T-helper 2 cell treated with Interferon-gamma antibody and Interleukin-4, amounts not matched to agents 5 μg/mL and 100 μg/mL, for 36 hours (primary cell): Measurements from ENCODE around the gene TPM4.

Source experiments
- DNase-seq: peaks from one replicate; pipeline ENCODE4 v3.0.0; 2021; ENCODE audit warnings: low spot score
- H3K27ac Mint-ChIP-seq: one replicate; pipeline ENCODE4 v1.8.0; 2021; ENCODE audit warnings: mild to moderate bottlenecking, mixed read lengths
- H3K27me3 Mint-ChIP-seq: one replicate; pipeline ENCODE4 v1.8.0; 2021; ENCODE audit warnings: low read depth, mixed read lengths
- H3K36me3 Mint-ChIP-seq: one replicate; pipeline ENCODE4 v1.8.0; 2021; ENCODE audit warnings: low read depth, mixed read lengths
- H3K4me1 Mint-ChIP-seq: one replicate; pipeline ENCODE4 v1.8.0; 2021; ENCODE audit warnings: low read depth, mixed read lengths
- H3K4me3 Mint-ChIP-seq: one replicate; pipeline ENCODE4 v1.8.0; 2022; ENCODE audit warnings: mild to moderate bottlenecking, moderate library complexity, mixed read lengths
- H3K9me3 Mint-ChIP-seq: one replicate; pipeline ENCODE4 v1.8.0; 2021; ENCODE audit warnings: mixed read lengths

TPM4 gene

GRCh38 chr19:16051254-16052025 is 24.9 kb upstream of the TPM4 start:
- peaks cover 7% of the 10 kb centered on the region for H3K4me1 Mint-ChIP-seq
- no peak overlapping the region for H3K27ac Mint-ChIP-seq
- H3K36me3 Mint-ChIP-seq: peaks cover 2% of the 10 kb centered on the region
- H3K27me3 Mint-ChIP-seq: peaks cover 13% of the 10 kb centered on the region
- peaks cover 8% of the 10 kb centered on the region for H3K9me3 Mint-ChIP-seq
- H3K4me3 Mint-ChIP-seq: no peak overlapping the region
- DNase-seq: peak; percentile 22

- no peak for DNase-seq
- Mint-ChIP-seq H3K27ac (no peak overlapping the region), H3K4me1 (peaks cover 7% of the 10 kb centered on the region), H3K4me3 (no peak overlapping the region), H3K9me3 (peaks cover 14% of the 10 kb centered on the region), H3K27me3 (peaks cover 19% of the 10 kb centered on the region), H3K36me3 (peaks cover 2% of the 10 kb centered on the region)
Observed at GRCh38 chr19:16052353-16052752, 23.9 kb upstream of the TPM4 start.

- Mint-ChIP-seq H3K27me3 (peaks cover 14% of the 10 kb centered on the region), H3K27ac (no peak overlapping the region), H3K36me3 (peaks cover 2% of the 10 kb centered on the region), H3K4me1 (peaks cover 7% of the 10 kb centered on the region), H3K4me3 (no peak overlapping the region), H3K9me3 (peaks cover 15% of the 10 kb centered on the region)
- no peak for DNase-seq
Observed at GRCh38 chr19:16057062-16057461, 19.2 kb upstream of the TPM4 start.

- H3K36me3 Mint-ChIP-seq: peaks cover 2% of the 10 kb centered on the region
- DNase-seq: no peak
- peaks cover 15% of the 10 kb centered on the region for H3K9me3 Mint-ChIP-seq
- peaks cover 10% of the 10 kb centered on the region for H3K27me3 Mint-ChIP-seq
- H3K27ac Mint-ChIP-seq: no peak overlapping the region
- H3K4me3 Mint-ChIP-seq: no peak overlapping the region
- H3K4me1 Mint-ChIP-seq: peaks cover 13% of the 10 kb centered on the region
Observed at GRCh38 chr19:16060294-16060693, 16.0 kb upstream of the TPM4 start.

GRCh38 chr19:16061943-16062342 is 14.4 kb upstream of the TPM4 start:
- DNase-seq: no peak
- Mint-ChIP-seq H3K9me3 (peaks cover 5% of the 10 kb centered on the region), H3K4me3 (no peak overlapping the region), H3K36me3 (no peaks in the 10 kb centered on the region), H3K27me3 (peaks cover 5% of the 10 kb centered on the region), H3K27ac (no peak overlapping the region), H3K4me1 (peaks cover 17% of the 10 kb centered on the region)

GRCh38 chr19:16062789-16063188 is 13.5 kb upstream of the TPM4 start:
- peak; percentile 52 for DNase-seq
- Mint-ChIP-seq H3K9me3 (no peaks in the 10 kb centered on the region), H3K4me3 (no peak overlapping the region), H3K4me1 (peaks cover 17% of the 10 kb centered on the region), H3K36me3 (no peaks in the 10 kb centered on the region), H3K27ac (no peak overlapping the region), H3K27me3 (no peaks in the 10 kb centered on the region)

- DNase-seq: no peak
- H3K36me3 Mint-ChIP-seq: no peaks in the 10 kb centered on the region
- peaks cover 17% of the 10 kb centered on the region for H3K4me1 Mint-ChIP-seq
- H3K27me3 Mint-ChIP-seq: no peaks in the 10 kb centered on the region
- H3K4me3 Mint-ChIP-seq: no peak overlapping the region
- H3K27ac Mint-ChIP-seq: no peak overlapping the region
- no peaks in the 10 kb centered on the region for H3K9me3 Mint-ChIP-seq
Observed at GRCh38 chr19:16064209-16064889, 11.9 kb upstream of the TPM4 start.

- Mint-ChIP-seq H3K27me3 (no peaks in the 10 kb centered on the region), H3K4me1 (peaks cover 21% of the 10 kb centered on the region), H3K36me3 (no peaks in the 10 kb centered on the region), H3K4me3 (no peak overlapping the region), H3K27ac (peak overlapping the region; percentile 67), H3K9me3 (no peaks in the 10 kb centered on the region)
- DNase-seq: no peak
Observed at GRCh38 chr19:16066611-16067104, 9.6 kb upstream of the TPM4 start.

- Mint-ChIP-seq H3K36me3 (no peaks in the 10 kb centered on the region), H3K4me1 (peaks cover 20% of the 10 kb centered on the region), H3K9me3 (no peaks in the 10 kb centered on the region), H3K4me3 (no peak overlapping the region), H3K27me3 (no peaks in the 10 kb centered on the region), H3K27ac (no peak overlapping the region)
- DNase-seq: no peak
Observed at GRCh38 chr19:16067205-16067938, 8.9 kb upstream of the TPM4 start.

GRCh38 chr19:16068696-16069259 is 7.5 kb upstream of the TPM4 start:
- Mint-ChIP-seq H3K27ac (no peak overlapping the region), H3K36me3 (no peaks in the 10 kb centered on the region), H3K4me3 (no peak overlapping the region), H3K9me3 (no peaks in the 10 kb centered on the region), H3K4me1 (peaks cover 21% of the 10 kb centered on the region), H3K27me3 (no peaks in the 10 kb centered on the region)
- DNase-seq: no peak

- Mint-ChIP-seq H3K36me3 (no peaks in the 10 kb centered on the region), H3K4me1 (peaks cover 30% of the 10 kb centered on the region), H3K27me3 (no peaks in the 10 kb centered on the region), H3K4me3 (no peak overlapping the region), H3K27ac (no peak overlapping the region), H3K9me3 (no peaks in the 10 kb centered on the region)
- no peak for DNase-seq
Observed at GRCh38 chr19:16069813-16070365, 6.4 kb upstream of the TPM4 start.

- Mint-ChIP-seq H3K36me3 (no peaks in the 10 kb centered on the region), H3K4me3 (peak overlapping the region; percentile 8), H3K27me3 (no peaks in the 10 kb centered on the region), H3K9me3 (no peaks in the 10 kb centered on the region), H3K4me1 (peaks cover 35% of the 10 kb centered on the region), H3K27ac (no peak overlapping the region)
- DNase-seq: peak; percentile 74
Observed at GRCh38 chr19:16070366-16070990, 5.8 kb upstream of the TPM4 start.

- Mint-ChIP-seq H3K4me1 (peaks cover 39% of the 10 kb centered on the region), H3K9me3 (no peaks in the 10 kb centered on the region), H3K4me3 (no peak overlapping the region), H3K36me3 (no peaks in the 10 kb centered on the region), H3K27me3 (no peaks in the 10 kb centered on the region), H3K27ac (peak overlapping the region; percentile 28)
- no peak for DNase-seq
Observed at GRCh38 chr19:16071072-16071691, 5.1 kb upstream of the TPM4 start.
